Stimulated activated CD4-positive, alpha-beta T cell treated with anti-CD3 and anti-CD28 coated beads, Interleukin-2, amount 100 ng/mL, for 24 hours (primary cell): ENCODE measurements around the gene MAMDC4.

ENCODE experiments used
- DNase-seq, 2 donors: peaks; one replicate each; pipeline ENCODE4 v3.0.0-alpha.2; 2020

The MAMDC4 gene

DNA sequence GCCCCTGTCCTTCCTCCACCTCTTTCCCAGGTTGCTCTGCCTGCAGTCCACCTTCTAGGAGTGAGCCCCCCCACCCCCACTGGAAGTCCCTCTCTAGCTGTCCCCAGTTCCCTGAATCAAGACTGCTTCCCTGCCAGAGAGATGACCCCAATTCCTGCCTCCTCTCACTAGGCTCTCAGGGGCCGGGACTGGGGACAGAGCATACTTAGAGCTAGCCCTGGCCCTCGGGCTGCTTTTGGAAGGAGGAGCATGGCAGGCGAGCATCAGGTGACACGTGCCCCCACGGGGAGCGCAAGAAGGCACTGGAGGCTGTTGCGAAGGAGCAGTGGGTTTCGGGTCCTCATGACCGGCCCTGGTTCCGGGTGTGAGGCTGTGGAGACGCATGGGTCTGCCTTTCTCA, 43.9 kb downstream of the MAMDC4 start:
- DNase-seq = no peak

DNA sequence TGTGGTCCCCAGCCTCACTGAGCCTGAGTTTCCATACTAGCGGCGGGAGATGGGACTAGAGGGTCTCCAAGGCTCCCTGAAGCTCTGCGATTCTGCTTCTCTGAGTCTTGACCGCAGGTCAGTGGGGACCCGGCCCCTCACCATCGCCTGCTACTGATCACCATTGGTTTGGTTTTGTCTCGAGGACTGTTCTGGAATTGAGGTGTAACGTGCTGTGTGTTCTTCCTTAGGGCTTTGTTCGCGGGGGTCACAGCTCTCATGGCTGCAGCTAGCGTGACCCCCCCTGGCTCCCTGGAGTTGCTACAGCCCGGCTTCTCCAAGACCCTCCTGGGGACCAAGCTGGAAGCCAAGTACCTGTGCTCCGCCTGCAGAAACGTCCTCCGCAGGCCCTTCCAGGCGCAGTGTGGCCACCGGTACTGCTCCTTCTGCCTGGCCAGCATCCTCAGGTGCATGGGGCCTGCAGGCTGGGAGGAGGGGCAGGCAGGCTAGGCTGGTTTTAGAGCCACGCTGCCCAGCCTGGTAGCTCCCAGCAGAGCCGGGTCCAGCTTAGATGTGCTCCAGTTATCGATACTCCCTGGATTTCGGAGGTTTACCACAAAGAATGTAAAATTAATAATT, 46.4 kb downstream of the MAMDC4 start:
- no peak for DNase-seq

DNA sequence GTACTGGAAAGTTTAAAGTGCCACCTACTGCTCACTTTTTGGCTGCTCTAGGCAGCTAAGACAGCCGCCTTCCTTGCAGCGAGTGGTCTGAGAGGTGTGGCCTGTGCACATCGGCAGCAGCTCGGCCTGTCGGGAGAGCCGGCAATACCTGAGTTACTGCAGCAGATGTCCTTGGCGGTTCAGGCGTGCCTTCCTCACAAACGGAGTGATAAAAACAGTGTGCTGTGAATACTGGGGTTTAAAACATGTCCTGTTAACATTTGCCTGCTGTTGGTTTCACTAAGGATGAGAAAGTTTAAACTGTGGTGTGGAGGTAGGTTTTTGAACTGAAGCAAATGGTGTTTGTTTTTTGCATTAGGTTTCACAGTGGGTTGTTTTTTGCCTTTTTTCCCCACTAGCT, 47.0 kb downstream of the MAMDC4 start:
- DNase-seq = no peak

DNA sequence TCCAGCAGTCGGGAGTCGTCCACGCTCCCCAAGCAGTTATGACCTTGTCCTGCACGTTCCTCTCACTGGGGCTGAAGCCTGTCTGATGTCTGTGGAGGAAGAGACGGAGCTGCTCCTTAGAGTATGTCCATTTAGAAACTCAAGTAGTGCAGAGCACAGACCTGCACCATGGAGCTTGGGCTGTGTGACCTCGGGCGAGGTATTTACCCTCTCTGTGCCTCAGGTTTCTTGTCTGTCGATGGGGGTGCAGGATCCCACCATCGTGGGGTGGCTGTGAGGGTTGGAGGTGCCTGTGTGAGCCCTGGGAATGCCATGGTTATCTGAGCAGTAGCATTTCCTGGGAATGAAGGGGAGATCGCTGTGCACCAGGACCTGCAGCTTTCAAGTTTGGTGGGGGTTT, 48.4 kb downstream of the MAMDC4 start:
- DNase-seq = no peak

- no peak for DNase-seq
These were observed 48.9 kb downstream of the MAMDC4 start for GRCh38 chr9:136900988-136901515.

DNA sequence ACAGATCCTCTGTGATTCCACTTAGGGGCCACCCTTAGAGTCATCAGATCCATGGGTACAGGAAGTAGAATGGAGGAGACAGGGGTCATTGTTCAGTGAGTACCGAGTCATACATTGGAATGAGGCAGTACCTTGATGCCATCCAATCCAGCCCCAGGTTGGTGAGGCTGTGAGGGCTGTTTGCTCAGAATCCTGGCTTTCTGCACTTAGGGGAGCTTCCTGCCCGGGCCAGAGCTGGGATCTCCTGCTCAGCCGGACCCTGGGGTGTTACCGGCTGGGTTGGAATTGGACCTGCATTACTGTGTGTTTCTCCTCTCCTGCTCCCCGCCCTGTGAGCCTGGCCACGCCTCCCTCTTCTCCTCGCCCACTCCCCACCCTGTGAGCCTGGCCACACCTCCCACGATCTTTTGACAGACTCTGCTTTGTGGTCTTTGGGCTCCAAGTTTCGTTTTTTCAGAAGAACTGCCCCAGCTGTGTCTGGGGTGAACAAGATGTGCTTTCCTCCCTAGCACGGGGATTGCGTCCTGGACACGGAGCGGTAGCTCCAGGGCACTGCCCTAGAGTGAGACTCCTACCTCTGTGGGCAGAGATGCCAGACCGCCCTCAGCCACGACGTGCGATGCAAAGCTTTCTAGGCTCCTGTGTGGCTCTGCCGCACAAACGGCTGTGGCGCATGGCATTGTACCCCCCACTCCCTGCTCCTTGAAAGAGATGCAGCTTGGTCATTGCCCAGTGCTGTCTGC, 49.5 kb downstream of the MAMDC4 start:
- peak; percentile 79 to 84 for DNase-seq

DNA sequence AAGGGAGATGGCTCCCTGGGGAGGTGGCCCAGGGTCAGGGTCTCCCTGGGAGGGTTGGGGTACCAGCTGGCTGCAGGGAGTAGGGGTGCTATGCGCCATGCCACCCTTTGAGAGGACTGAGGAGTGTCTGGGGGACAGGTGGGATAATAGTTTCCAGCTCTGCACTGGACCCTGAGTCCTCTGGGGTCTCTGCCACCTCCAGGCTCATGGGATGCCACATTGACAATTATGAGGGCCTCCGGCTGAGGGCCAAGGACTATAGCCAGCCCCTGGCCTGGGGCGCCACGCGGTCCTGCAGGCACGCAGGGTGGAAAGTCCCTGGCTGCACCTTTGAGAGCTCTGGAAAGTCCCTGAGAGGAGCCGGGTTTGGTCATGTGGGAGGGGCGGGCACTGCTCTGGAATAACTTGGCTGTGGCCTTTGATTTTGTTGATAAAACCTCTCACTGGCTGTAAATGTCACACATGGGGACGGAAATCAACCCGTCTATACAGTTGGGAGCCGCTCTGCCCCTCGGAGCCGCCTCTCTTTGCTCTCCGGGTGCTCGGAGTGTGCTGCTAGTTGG, 50.2 kb downstream of the MAMDC4 start:
- DNase-seq = peak; percentile 88 to 89

DNA sequence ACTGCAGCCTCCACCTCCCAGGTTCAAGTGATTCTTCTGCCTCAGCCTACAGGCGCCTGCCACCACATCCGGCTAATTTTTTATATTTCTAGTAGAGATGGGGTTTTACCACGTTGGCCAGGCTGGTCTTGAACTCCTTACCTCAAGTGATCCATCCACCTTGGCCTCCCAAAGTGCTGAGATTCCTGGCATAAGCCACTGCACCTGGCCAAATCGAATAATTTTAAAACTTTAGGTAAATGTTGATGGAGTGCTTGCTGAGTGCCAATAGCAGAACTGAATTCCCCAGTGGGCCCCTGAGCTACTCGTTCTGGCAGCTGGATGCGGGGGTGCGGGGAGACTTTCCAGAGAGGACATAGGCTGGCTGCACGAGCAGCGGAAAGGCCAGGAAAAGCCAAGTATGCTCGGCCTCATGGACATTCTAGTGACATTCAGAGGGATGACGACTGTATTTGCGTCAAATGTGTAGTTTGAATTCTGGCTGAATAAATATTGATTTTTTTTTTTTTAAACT, 51.0 kb downstream of the MAMDC4 start:
- DNase-seq = no peak

GRCh38 chr9:136906266-136906665, 54.1 kb downstream of the MAMDC4 start:
- no peak for DNase-seq

- DNase-seq = no peak
These were observed 55.1 kb downstream of the MAMDC4 start for GRCh38 chr9:136907011-136907914.
